ENCODE results near the gene CTDSPL2. TPM values are rescaled to one million over a fixed set of nuclear protein-coding genes. Genes with fewer than 3 reads are reported as not detected.

Gene CTDSPL2
- total and polyA plus RNA-seq, 2 of the 8 experiments (the other 6 are each of a cell fraction or from before 2014, with no cell fraction given) = 25.2 to 64.7 TPM

DNA sequence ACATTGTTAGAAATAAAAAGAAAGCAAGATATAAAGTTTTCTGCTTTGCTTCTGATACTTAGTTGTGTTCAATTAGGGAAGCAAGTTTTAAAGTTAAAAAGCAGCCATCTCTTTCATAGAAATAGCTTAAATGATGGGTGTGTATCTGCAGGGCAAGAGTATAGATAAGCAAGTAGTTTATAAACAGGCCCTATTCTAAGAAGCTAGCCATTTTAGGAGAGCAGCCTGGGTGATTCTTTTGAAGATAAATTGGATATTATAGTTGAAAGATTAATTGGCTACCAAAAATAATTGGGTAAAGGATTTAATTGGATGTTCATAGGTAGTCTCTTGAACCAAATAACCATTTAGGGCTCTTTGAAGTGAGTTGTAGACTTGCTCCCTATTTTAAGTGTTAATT lies 115.2 kb downstream of the CTDSPL2 start (continued):
- TF ChIP-seq RBBP5 (IDR thresholded peaks at IDR 0.05; ENCODE audit: borderline replicate concordance, low read depth, low read length) (no peak), NANOG (IDR thresholded peaks at IDR 0.05; ENCODE audit: insufficient read depth, low read depth, low read length, poor library complexity, severe bottlenecking) (no peak), KDM5A (IDR thresholded peaks at IDR 0.05; ENCODE audit: low read length) (no peak), EZH2 (IDR thresholded peaks at IDR 0.05; ENCODE audit: low read depth, low read length, severe bottlenecking) (no peak), HDAC6 (IDR thresholded peaks at IDR 0.05; ENCODE audit: low read depth, low read length) (no peak), SRF (IDR thresholded peaks at IDR 0.05; ENCODE audit: low read depth, low read length) (no peak), SIRT6 (IDR thresholded peaks at IDR 0.05; ENCODE audit: low read length) (no peak), EGR1 (IDR thresholded peaks at IDR 0.05; ENCODE audit: borderline replicate concordance, low read depth, low read length) (no peak), CEBPB (IDR thresholded peaks at IDR 0.05; ENCODE audit: low read depth, low read length) (no peak), KDM4A (IDR thresholded peaks at IDR 0.05; ENCODE audit: low read depth, low read length, severe bottlenecking) (no peak), RXRA (IDR thresholded peaks at IDR 0.05; ENCODE audit: insufficient read depth, low read depth, low read length) (no peak), SP2 (IDR thresholded peaks at IDR 0.05; ENCODE audit: low read length) (no peak), CREB1 (IDR thresholded peaks at IDR 0.05) (no peak)
- TF ChIP-seq, protein P1, sequence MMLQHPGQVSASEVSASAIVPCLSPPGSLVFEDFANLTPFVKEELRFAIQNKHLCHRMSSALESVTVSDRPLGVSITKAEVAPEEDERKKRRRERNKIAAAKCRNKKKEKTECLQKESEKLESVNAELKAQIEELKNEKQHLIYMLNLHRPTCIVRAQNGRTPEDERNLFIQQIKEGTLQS (IDR thresholded peaks at IDR 0.05; ENCODE audit: insufficient read depth, low read depth, low read length) = no peak
- TF ChIP-seq, protein P2, sequence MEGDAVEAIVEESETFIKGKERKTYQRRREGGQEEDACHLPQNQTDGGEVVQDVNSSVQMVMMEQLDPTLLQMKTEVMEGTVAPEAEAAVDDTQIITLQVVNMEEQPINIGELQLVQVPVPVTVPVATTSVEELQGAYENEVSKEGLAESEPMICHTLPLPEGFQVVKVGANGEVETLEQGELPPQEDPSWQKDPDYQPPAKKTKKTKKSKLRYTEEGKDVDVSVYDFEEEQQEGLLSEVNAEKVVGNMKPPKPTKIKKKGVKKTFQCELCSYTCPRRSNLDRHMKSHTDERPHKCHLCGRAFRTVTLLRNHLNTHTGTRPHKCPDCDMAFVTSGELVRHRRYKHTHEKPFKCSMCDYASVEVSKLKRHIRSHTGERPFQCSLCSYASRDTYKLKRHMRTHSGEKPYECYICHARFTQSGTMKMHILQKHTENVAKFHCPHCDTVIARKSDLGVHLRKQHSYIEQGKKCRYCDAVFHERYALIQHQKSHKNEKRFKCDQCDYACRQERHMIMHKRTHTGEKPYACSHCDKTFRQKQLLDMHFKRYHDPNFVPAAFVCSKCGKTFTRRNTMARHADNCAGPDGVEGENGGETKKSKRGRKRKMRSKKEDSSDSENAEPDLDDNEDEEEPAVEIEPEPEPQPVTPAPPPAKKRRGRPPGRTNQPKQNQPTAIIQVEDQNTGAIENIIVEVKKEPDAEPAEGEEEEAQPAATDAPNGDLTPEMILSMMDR (IDR thresholded peaks at IDR 0.05; ENCODE audit: control extremely low read depth in 1 of 3, insufficient read depth in 1 of 3, low read depth in 1 of 3, low read length in 3 of 3) = no peak
- TF ChIP-seq, protein P3, sequence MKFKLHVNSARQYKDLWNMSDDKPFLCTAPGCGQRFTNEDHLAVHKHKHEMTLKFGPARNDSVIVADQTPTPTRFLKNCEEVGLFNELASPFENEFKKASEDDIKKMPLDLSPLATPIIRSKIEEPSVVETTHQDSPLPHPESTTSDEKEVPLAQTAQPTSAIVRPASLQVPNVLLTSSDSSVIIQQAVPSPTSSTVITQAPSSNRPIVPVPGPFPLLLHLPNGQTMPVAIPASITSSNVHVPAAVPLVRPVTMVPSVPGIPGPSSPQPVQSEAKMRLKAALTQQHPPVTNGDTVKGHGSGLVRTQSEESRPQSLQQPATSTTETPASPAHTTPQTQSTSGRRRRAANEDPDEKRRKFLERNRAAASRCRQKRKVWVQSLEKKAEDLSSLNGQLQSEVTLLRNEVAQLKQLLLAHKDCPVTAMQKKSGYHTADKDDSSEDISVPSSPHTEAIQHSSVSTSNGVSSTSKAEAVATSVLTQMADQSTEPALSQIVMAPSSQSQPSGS (IDR thresholded peaks at IDR 0.05; ENCODE audit: low read length) = no peak
- TF ChIP-seq, protein P4, sequence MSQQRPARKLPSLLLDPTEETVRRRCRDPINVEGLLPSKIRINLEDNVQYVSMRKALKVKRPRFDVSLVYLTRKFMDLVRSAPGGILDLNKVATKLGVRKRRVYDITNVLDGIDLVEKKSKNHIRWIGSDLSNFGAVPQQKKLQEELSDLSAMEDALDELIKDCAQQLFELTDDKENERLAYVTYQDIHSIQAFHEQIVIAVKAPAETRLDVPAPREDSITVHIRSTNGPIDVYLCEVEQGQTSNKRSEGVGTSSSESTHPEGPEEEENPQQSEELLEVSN (IDR thresholded peaks at IDR 0.05) = no peak
